ENCODE measurements around the gene SIGLEC12. TPM values are rescaled to one million over a fixed set of nuclear protein-coding genes. Genes with fewer than 3 reads are reported as not detected.

Gene SIGLEC12
- total and polyA plus RNA-seq, 9 of the 15 experiments (the other 6 are each of a cell fraction or from before 2014, with no cell fraction given), result 0.08 to 1.3 (median 0.54) TPM

- TF ChIP-seq, protein P1, sequence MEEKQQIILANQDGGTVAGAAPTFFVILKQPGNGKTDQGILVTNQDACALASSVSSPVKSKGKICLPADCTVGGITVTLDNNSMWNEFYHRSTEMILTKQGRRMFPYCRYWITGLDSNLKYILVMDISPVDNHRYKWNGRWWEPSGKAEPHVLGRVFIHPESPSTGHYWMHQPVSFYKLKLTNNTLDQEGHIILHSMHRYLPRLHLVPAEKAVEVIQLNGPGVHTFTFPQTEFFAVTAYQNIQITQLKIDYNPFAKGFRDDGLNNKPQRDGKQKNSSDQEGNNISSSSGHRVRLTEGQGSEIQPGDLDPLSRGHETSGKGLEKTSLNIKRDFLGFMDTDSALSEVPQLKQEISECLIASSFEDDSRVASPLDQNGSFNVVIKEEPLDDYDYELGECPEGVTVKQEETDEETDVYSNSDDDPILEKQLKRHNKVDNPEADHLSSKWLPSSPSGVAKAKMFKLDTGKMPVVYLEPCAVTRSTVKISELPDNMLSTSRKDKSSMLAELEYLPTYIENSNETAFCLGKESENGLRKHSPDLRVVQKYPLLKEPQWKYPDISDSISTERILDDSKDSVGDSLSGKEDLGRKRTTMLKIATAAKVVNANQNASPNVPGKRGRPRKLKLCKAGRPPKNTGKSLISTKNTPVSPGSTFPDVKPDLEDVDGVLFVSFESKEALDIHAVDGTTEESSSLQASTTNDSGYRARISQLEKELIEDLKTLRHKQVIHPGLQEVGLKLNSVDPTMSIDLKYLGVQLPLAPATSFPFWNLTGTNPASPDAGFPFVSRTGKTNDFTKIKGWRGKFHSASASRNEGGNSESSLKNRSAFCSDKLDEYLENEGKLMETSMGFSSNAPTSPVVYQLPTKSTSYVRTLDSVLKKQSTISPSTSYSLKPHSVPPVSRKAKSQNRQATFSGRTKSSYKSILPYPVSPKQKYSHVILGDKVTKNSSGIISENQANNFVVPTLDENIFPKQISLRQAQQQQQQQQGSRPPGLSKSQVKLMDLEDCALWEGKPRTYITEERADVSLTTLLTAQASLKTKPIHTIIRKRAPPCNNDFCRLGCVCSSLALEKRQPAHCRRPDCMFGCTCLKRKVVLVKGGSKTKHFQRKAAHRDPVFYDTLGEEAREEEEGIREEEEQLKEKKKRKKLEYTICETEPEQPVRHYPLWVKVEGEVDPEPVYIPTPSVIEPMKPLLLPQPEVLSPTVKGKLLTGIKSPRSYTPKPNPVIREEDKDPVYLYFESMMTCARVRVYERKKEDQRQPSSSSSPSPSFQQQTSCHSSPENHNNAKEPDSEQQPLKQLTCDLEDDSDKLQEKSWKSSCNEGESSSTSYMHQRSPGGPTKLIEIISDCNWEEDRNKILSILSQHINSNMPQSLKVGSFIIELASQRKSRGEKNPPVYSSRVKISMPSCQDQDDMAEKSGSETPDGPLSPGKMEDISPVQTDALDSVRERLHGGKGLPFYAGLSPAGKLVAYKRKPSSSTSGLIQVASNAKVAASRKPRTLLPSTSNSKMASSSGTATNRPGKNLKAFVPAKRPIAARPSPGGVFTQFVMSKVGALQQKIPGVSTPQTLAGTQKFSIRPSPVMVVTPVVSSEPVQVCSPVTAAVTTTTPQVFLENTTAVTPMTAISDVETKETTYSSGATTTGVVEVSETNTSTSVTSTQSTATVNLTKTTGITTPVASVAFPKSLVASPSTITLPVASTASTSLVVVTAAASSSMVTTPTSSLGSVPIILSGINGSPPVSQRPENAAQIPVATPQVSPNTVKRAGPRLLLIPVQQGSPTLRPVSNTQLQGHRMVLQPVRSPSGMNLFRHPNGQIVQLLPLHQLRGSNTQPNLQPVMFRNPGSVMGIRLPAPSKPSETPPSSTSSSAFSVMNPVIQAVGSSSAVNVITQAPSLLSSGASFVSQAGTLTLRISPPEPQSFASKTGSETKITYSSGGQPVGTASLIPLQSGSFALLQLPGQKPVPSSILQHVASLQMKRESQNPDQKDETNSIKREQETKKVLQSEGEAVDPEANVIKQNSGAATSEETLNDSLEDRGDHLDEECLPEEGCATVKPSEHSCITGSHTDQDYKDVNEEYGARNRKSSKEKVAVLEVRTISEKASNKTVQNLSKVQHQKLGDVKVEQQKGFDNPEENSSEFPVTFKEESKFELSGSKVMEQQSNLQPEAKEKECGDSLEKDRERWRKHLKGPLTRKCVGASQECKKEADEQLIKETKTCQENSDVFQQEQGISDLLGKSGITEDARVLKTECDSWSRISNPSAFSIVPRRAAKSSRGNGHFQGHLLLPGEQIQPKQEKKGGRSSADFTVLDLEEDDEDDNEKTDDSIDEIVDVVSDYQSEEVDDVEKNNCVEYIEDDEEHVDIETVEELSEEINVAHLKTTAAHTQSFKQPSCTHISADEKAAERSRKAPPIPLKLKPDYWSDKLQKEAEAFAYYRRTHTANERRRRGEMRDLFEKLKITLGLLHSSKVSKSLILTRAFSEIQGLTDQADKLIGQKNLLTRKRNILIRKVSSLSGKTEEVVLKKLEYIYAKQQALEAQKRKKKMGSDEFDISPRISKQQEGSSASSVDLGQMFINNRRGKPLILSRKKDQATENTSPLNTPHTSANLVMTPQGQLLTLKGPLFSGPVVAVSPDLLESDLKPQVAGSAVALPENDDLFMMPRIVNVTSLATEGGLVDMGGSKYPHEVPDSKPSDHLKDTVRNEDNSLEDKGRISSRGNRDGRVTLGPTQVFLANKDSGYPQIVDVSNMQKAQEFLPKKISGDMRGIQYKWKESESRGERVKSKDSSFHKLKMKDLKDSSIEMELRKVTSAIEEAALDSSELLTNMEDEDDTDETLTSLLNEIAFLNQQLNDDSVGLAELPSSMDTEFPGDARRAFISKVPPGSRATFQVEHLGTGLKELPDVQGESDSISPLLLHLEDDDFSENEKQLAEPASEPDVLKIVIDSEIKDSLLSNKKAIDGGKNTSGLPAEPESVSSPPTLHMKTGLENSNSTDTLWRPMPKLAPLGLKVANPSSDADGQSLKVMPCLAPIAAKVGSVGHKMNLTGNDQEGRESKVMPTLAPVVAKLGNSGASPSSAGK (IDR thresholded peaks at IDR 0.05), result no peak
- TF ChIP-seq POLR3A (IDR thresholded peaks at IDR 0.05; ENCODE audit: borderline replicate concordance, extremely low read depth, insufficient read depth, insufficient read length) (no peak), TAF9B (IDR thresholded peaks at IDR 0.05; ENCODE audit: partially characterized antibody) (peak; percentile 42), ZNF41 (CRISPR knock-in tag; conservative IDR thresholded peaks at IDR 0.05) (no peak), ZNF398 (CRISPR knock-in tag; IDR thresholded peaks at IDR 0.05) (no peak), TAF7 (tag; IDR thresholded peaks at IDR 0.05) (peak; percentile 52; the same call in 1 of the 2 replicates)
- TF ChIP-seq, protein P2, sequence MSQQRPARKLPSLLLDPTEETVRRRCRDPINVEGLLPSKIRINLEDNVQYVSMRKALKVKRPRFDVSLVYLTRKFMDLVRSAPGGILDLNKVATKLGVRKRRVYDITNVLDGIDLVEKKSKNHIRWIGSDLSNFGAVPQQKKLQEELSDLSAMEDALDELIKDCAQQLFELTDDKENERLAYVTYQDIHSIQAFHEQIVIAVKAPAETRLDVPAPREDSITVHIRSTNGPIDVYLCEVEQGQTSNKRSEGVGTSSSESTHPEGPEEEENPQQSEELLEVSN (IDR thresholded peaks at IDR 0.05; ENCODE audit: borderline replicate concordance in 1 of 2, extremely low read depth in 1 of 2, insufficient read depth in 1 of 2, insufficient read length in 1 of 2, low read depth in 1 of 2, low read length in 1 of 2, poor library complexity in 1 of 2, severe bottlenecking in 1 of 2), result no peak
These were observed 46.6 kb upstream of the SIGLEC12 start (continued) for GRCh38 chr19:51548213-51548651.

All from K562 (cell line).